Gastroesophageal sphincter (tissue), 3 donors: Measurements from ENCODE around the gene EIF4ENIF1.

Experiments
- CTCF ChIP-seq, 4 experiments: fragments of 200-600 bp in 2 of 4; fragments of 450-650 bp in 2 of 4; sonication (generic) in 1 of 4; IDR thresholded peaks; one replicate each; pipeline ENCODE4 v1.5.1; 2017 to 2019; ENCODE audit warnings: antibody characterized with exemption in 4 of 4, mild to moderate bottlenecking in 2 of 4, moderate library complexity in 2 of 4
- EP300 ChIP-seq: sonication (generic); formaldehyde crosslinking; IDR thresholded peaks from one replicate; pipeline ENCODE4 v1.6.1; 2017; ENCODE audit warnings: antibody characterized with exemption, mild to moderate bottlenecking
- POLR2A ChIP-seq, 2 donors: fragments of 450-650 bp; IDR thresholded peaks; one replicate each; pipeline ENCODE4 v1.6.1; 2017; ENCODE audit warnings: antibody characterized with exemption in 2 of 2, mild to moderate bottlenecking in 2 of 2, moderate library complexity in 1 of 2
- POLR2AphosphoS5 ChIP-seq: sonication (generic); formaldehyde crosslinking; IDR thresholded peaks from one replicate; pipeline ENCODE4 v1.6.1; 2017; ENCODE audit warnings: antibody characterized with exemption

- TF ChIP-seq POLR2A (IDR thresholded peaks at IDR 0.05), result no peak
- TF ChIP-seq CTCF (IDR thresholded peaks at IDR 0.05), result peak in 2 of 4 experiments; percentile 12 to 42
- TF ChIP-seq EP300, result no peak
- no peak for TF ChIP-seq POLR2AphosphoS5
Observed at GRCh38 chr22:31451709-31452571, 37.7 kb downstream of the EIF4ENIF1 start.
